Neural progenitor cell (in vitro differentiated cells): ENCODE results near the gene GLRX.

Source experiments
- CTCF ChIP-seq: fragments of 200-600 bp; sonication (generic); IDR thresholded peaks from 2 replicates; pipeline ENCODE4 v1.5.1; 2017; ENCODE audit warnings: antibody characterized with exemption, mild to moderate bottlenecking
- EZH2 ChIP-seq: fragments of 200-600 bp; sonication (generic); IDR thresholded peaks from 2 replicates; pipeline ENCODE4 v1.6.1; 2017; ENCODE audit warnings: antibody characterized with exemption, mild to moderate bottlenecking, moderate library complexity
- EZH2phosphoT487 ChIP-seq: fragments of 200-600 bp; sonication (generic); IDR thresholded peaks from 2 replicates; pipeline ENCODE4 v1.6.1; 2017; ENCODE audit warnings: antibody characterized with exemption

DNA sequence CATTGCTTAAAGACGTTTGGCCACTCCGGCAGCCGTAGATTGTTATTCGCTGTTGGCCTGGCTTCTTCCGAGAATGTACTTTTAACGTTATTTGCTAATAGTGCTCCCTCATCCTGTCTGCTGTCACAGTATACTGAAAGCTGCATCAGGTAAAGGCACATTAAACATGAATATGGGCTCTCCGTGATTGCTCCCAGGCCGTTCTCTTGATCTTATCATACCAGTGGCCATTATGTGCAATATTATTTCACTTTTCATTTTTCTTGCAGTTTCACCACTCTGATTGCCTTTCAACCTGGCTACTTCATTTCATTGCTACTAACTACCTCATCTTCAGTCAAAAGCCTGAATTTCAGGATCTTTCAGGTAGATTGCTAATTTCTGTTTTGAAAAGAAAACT is 34.0 kb downstream of the GLRX start:
- no peak for TF ChIP-seq CTCF
- TF ChIP-seq EZH2, result no peak
- TF ChIP-seq EZH2phosphoT487, result no peak
